Transverse colon (tissue), 4 donors: ENCODE measurements around the gene TGOLN2. TPM values are rescaled to one million over a fixed set of nuclear protein-coding genes. Genes with fewer than 3 reads are reported as not detected.
"Not testable (repeated sequence)": the region's sequence is repeated elsewhere in the genome, so short reads cannot be mapped to it uniquely, and the experiment has no call there.

Experiments used
- DNase-seq: peaks from one replicate; pipeline ENCODE4 v3.0.0-alpha.2; 2019
- H3K27ac ChIP-seq, 4 donors: fragments of 200-600 bp; sonication (generic); 2 replicates each; pipeline ENCODE4 v1.5.1; 2016 to 2018; ENCODE audit warnings: inconsistent platforms in 4 of 4
- H3K27me3 ChIP-seq: fragments of 200-600 bp; sonication (generic); 2 replicates; pipeline ENCODE4 v1.5.1; 2017; ENCODE audit warnings: inconsistent platforms
- H3K36me3 ChIP-seq, 4 donors: fragments of 200-600 bp; sonication (generic); 2 replicates each; pipeline ENCODE4 v1.5.1; 2017 to 2019; ENCODE audit warnings: inconsistent platforms in 4 of 4
- H3K4me1 ChIP-seq, 4 donors: fragments of 200-600 bp; sonication (generic); 2 replicates each; pipeline ENCODE4 v1.5.1; 2017 to 2020; ENCODE audit warnings: inconsistent platforms in 4 of 4
- H3K4me3 ChIP-seq, 4 donors: fragments of 200-600 bp; sonication (generic); 1 replicate in 1 of 4; 2 replicates in 3 of 4; pipeline versions ENCODE4 v1.5.1 to v1.6.1; 2017 to 2019; ENCODE audit warnings: inconsistent platforms in 4 of 4
- H3K9me3 ChIP-seq, 2 donors: fragments of 200-600 bp; sonication (generic); 2 replicates each; pipeline ENCODE4 v1.5.1; 2017 to 2019; ENCODE audit warnings: inconsistent platforms in 2 of 2
- EP300 ChIP-seq: sonication (generic); formaldehyde crosslinking; IDR thresholded peaks from one replicate; pipeline ENCODE4 v1.6.1; 2017; ENCODE audit warnings: antibody characterized with exemption, low read depth
- POLR2A ChIP-seq: fragments of 450-650 bp; IDR thresholded peaks from one replicate; pipeline ENCODE4 v1.6.1; 2016; ENCODE audit warnings: antibody characterized with exemption, mild to moderate bottlenecking, moderate library complexity
- POLR2AphosphoS5 ChIP-seq, 3 donors: sonication (generic); formaldehyde crosslinking; IDR thresholded peaks; one replicate each; pipeline ENCODE4 v1.6.1; 2016; ENCODE audit warnings: antibody characterized with exemption in 3 of 3
- WGBS, 2 donors: methylation state at CpG; one replicate each; pipeline ENCODE4 v1.1.5; 2018; ENCODE audit warnings: low coverage in 1 of 2; 5-methylcytosine and 5-hydroxymethylcytosine counted together
- in situ Hi-C, 4 donors: fragments of 200-750 bp; cut with MboI; loops; one replicate each; pipeline versions ENCODE4 v1.15.0 to v1.15.1; 2017; ENCODE audit warnings: low sequenced_read_pairs in 3 of 4, low pct_ligation_motif_present in 1 of 4, low pct_unique_long_range_greater_than_20kb in 1 of 4
- intact Hi-C: fragments of 100-400 bp; cut with DNase I; formaldehyde crosslinking; loops from one replicate; pipeline ENCODE4 v1.15.1; 2023; ENCODE audit warnings: low total_unique reads
- total RNA-seq, 4 donors: library from RNA; depleted of rRNA; stranded (reverse); fragments of >200 nt; gene quantifications; one replicate each; pipeline ENCODE4 v1.1.0, GENCODE V29; 2016
- TF ChIP-seq, protein P1 (sequence below), 5 experiments: fragments of 200-600 bp in 3 of 5; fragments of 450-650 bp in 2 of 5; sonication (generic) in 3 of 5; IDR thresholded peaks; 1 replicate in 2 of 5; 2 replicates in 3 of 5; pipeline ENCODE4 v1.5.1; 2016 to 2017; ENCODE audit warnings: antibody characterized with exemption in 5 of 5, inconsistent platforms in 3 of 5, mild to moderate bottlenecking in 2 of 5, moderate library complexity in 1 of 5

TGOLN2 gene
- total RNA-seq, 4 donors from 2014 or later: 113 to 234 (median 232) TPM

DNA sequence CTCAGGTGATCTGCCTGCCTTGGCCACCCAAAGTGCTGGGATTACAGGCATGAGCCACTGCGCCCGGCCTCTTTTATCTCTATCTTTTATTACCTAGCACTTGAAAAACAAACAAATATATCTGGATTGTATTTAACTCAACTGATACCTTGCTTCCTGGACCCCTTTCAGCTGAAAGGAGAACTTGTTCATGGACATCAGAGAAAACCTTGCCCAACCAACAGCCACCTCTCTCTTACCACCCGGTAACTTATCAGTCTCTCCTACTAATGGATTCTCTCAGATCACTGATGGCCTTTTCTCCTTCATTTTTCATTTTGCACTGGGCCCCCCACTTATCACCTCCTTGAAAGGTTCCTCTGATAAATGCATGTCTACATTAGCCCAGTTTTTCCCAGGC lies 19.8 kb upstream of the TGOLN2 start:
- no peak overlapping the region for H3K4me3 ChIP-seq
- no peaks in the 10 kb centered on the region for H3K9me3 ChIP-seq
- in situ Hi-C loops: no loop called here
- H3K36me3 ChIP-seq: peaks cover 0 to 52% (median 22%) of the 10 kb centered on the region in 4 donors
- DNase-seq: no peak
- no peak for TF ChIP-seq POLR2A
- intact Hi-C loops: no loop called here
- H3K27me3 ChIP-seq: no peaks in the 10 kb centered on the region
- H3K4me1 ChIP-seq: peaks cover 1 to 3% (median 2%) of the 10 kb centered on the region in 4 donors
- no peak overlapping the region for H3K27ac ChIP-seq
- WGBS, 2 donors: 54 to 60% methylated on average over 3 of the region's 3 CpGs

- no peak overlapping the region for H3K4me3 ChIP-seq
- in situ Hi-C loops (no loop called here), intact Hi-C loops (no loop called here)
- TF ChIP-seq POLR2AphosphoS5 (IDR thresholded peaks at IDR 0.05): no peak
- TF ChIP-seq EP300: no peak
- TF ChIP-seq, protein P1, sequence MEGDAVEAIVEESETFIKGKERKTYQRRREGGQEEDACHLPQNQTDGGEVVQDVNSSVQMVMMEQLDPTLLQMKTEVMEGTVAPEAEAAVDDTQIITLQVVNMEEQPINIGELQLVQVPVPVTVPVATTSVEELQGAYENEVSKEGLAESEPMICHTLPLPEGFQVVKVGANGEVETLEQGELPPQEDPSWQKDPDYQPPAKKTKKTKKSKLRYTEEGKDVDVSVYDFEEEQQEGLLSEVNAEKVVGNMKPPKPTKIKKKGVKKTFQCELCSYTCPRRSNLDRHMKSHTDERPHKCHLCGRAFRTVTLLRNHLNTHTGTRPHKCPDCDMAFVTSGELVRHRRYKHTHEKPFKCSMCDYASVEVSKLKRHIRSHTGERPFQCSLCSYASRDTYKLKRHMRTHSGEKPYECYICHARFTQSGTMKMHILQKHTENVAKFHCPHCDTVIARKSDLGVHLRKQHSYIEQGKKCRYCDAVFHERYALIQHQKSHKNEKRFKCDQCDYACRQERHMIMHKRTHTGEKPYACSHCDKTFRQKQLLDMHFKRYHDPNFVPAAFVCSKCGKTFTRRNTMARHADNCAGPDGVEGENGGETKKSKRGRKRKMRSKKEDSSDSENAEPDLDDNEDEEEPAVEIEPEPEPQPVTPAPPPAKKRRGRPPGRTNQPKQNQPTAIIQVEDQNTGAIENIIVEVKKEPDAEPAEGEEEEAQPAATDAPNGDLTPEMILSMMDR (IDR thresholded peaks at IDR 0.05): no peak
- H3K4me1 ChIP-seq: no peaks in the 10 kb centered on the region
- H3K9me3 ChIP-seq: no peaks in the 10 kb centered on the region
- H3K27me3 ChIP-seq: no peaks in the 10 kb centered on the region
- H3K36me3 ChIP-seq: peaks cover 0 to 31% (median 12%) of the 10 kb centered on the region in 4 donors
- 76 to 84% methylated on average over 2 to 14 of the region's 14 CpGs for WGBS, 2 donors
- no peak overlapping the region for H3K27ac ChIP-seq
- DNase-seq: no peak
Observed at GRCh38 chr2:85344356-85344954, 16.7 kb upstream of the TGOLN2 start.

DNA sequence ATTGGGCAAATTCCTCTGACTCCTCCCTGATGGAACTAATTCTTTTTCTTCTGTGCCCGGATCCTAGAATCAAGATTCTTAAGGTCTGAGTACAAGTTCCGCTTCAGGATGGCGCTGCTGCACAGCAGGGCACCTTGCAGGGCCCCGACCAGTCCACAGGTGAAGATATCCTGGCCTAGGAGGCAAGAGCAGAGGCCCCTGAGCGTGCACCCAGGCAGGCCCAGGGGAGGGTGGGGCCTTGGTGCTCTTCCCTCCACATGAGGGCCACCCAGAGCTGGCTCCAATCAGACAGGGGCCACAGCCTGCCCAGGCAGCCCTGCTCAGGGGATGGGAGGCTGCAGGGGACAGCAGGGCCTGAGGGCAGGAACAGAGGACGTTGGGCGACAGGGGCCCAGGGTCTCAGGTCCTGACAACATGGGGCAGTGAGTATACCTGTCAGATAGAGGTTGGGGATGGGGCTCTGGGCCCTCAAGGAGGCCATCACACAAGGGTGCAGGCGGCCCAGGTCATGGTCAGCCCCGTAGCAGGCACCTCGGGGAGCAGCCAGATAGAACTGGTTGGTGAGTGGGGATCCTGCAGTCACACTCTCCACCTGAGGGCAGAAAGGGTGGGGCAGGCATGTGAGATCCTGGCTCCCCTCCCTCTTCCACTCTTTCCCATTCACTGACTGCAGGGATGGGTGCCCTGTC lies 15.6 kb upstream of the TGOLN2 start:
- intact Hi-C loops, in situ Hi-C loops: not testable (repeated sequence)
- H3K36me3 ChIP-seq: peaks cover 0 to 23% (median 7%) of the 10 kb centered on the region in 4 donors

GRCh38 chr2:85342156-85342555 lies 14.4 kb upstream of the TGOLN2 start:
- intact Hi-C loops: no loop called here
- Histone ChIP-seq H3K4me1 (no peaks in the 10 kb centered on the region), H3K36me3 (peaks cover 0 to 17% (median 7%) of the 10 kb centered on the region in 4 donors), H3K9me3 (no peaks in the 10 kb centered on the region), H3K27me3 (no peaks in the 10 kb centered on the region), H3K27ac (no peak overlapping the region), H3K4me3 (no peak overlapping the region)
- in situ Hi-C loops: no loop called here
- DNase-seq: no peak
- WGBS, 2 donors: 86 to 90% methylated on average over 3 of the region's 3 CpGs
- TF ChIP-seq POLR2AphosphoS5 (IDR thresholded peaks at IDR 0.05) (no peak), EP300 (no peak), POLR2A (no peak)
- TF ChIP-seq, protein P1 (IDR thresholded peaks at IDR 0.05): no peak

More for the DNA sequence above, 15.6 kb upstream of the TGOLN2 start:
- 96% methylated on average over 10 of the region's 10 CpGs; no CpG with 5 or more reads in 1 of the 2 donors for WGBS, 2 donors
- H3K4me1 ChIP-seq, DNase-seq, H3K27ac ChIP-seq, H3K4me3 ChIP-seq, H3K9me3 ChIP-seq, H3K27me3 ChIP-seq: not testable (repeated sequence)

- Histone ChIP-seq H3K9me3 (no peaks in the 10 kb centered on the region), H3K4me1 (no peaks in the 10 kb centered on the region), H3K36me3 (peaks cover 0 to 14% (median 7%) of the 10 kb centered on the region in 4 donors), H3K27ac (no peak overlapping the region), H3K4me3 (no peak overlapping the region), H3K27me3 (no peaks in the 10 kb centered on the region)
- 95% methylated on average over 30 of the region's 30 CpGs; no CpG with 5 or more reads in 1 of the 2 donors for WGBS, 2 donors
- in situ Hi-C loops: no loop called here
- DNase-seq: no peak
- no peak for TF ChIP-seq EP300
- TF ChIP-seq POLR2A: no peak
- TF ChIP-seq POLR2AphosphoS5 (IDR thresholded peaks at IDR 0.05): no peak
- TF ChIP-seq, protein P1 (IDR thresholded peaks at IDR 0.05): no peak
- intact Hi-C loops: no loop called here
Observed at GRCh38 chr2:85341269-85342029, 13.7 kb upstream of the TGOLN2 start.
